NCI-H1930 (cell line): ENCODE measurements around the gene PLA2G4F.
"Not testable (repeated sequence)": the region's sequence is repeated elsewhere in the genome, so short reads cannot be mapped to it uniquely, and the experiment has no call there.

Source experiments
- DNase-seq, 2 experiments: peaks; one replicate each; lab custom pipeline; 2025; lab: John Stamatoyannopoulos, UW

The PLA2G4F gene

DNA sequence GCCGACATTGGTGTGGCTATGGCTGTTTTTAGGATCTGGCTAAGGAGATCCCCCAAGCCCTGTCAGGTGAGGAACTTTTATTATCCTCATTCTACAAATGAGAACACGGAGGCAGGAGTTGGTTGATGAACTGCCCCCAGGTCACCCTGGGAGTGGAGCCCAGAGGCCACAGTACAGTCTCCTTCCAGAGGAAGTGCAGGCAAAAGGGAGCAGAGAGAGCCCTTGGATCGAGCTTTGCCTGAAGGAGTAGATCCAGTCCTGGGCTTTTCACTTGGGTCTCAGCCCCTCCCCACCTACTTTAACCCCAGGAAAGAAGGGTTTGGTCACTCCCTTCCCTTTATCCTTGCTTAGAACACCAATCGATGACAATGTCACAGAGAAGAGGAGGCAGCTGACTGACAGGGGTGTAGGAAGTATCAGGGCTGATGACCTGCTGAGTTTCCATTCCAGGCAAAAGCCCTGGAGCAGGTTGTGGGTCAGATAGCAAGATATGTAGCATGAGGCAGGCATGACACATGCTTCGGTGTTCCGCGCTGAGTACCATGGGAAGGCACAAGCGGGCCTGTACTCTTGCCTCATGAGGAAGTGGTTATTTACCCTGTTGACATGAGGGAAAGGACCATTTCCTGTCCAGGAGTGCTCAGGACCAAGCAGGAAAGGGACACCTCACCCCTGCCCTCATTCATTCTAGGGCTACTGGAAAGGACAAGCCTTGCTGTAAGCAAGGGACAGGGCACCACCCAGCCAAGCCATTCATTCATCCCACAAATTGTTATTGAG, 56.2 kb downstream of the PLA2G4F start:
- no peak for DNase-seq

DNA sequence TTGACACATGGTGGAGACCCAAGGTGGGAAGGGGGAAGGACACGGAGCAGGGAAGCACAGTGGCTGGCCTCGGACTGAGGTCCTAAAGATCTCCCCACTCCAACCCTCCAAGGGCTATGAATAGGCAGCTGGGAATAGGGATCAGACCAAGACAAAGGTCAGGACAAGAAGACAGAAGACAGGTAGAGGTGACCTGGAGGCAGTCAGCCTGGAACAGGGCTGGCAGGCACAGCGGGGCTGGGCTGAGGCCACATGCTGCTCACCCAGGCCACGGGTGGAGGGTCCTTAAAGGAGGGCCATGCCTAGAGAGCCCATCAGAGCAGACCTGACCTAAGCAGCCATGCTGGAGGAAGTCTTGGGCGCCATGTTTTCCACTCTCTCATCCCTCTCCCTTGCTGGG, 59.4 kb downstream of the PLA2G4F start:
- DNase-seq = no peak

- DNase-seq = no peak
These were observed 61.9 kb downstream of the PLA2G4F start, which contains the start of gene PLA2G4D for GRCh38 chr15:42094512-42094963. Gene PLA2G4D, minus strand, starts transcription at chr15:42094562. Its CDS starts 103 bp downstream, at chr15:42094459.

- no peak for DNase-seq
These were observed 62.5 kb downstream of the PLA2G4F start for GRCh38 chr15:42093966-42094365.

DNA sequence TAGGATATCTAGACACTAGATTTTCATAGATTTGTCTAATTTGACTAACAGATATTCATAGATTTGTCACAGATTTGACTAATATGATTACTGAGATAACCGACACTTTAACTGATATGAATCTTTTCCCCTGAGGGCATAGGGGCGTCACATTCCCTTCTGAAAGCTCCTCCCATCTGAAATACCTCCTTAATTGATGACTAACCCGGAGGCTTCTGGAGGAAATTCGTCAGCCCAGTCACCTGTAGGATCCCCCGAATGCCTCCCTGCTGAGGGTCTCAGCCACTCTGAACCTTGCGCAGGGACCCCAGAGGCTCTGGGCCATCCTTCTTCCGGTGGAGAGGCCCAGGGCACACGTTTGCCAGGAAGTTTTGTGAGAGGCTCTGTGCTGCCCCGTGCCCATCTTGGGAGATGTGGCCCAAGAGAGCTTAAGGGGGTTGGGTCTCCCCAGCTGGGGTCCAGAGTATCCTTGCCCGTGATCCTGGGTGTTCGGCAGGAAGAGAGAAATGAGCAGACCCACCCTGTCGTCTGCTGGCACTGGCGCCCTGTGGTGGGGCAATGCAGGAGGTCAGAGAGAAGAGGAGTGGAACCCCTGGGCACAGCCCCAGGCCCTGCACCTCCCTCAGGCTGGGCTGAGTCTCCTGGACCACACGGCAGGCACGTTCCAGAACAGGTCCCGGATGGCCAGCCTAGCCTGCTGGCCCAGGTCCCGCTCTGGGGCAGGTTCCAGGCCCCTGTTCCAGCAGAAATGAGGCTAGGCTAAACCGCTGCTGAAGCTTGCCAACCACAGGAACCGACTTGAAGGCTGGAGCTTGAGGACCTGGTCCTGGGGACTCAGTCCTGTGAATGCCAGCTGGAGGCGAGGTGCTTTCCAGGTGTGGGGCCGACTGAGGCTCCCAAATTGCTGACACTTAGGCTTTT, 63.8 kb downstream of the PLA2G4F start:
- DNase-seq = no peak

- DNase-seq = not testable (repeated sequence)
These were observed 64.6 kb downstream of the PLA2G4F start for GRCh38 chr15:42091753-42092397.

DNA sequence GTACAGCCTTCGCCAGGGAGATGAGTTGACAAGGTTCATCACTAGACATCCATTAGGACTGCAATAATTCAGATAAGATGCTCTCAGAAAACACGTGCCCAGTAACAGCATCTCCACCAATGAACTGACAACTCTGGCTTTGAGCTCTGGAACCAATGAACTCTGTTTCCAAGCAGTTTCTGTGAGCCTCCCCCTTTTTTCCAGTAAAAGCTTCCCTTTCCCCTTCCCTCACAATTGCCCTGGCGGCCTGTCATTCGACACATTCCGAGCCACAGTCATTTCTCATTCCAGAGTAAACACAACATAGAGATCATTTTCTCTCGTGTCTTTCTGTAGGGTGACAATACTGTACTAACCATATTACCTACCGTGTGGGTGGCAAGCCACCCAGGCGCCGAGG, 65.7 kb downstream of the PLA2G4F start:
- no peak for DNase-seq

DNA sequence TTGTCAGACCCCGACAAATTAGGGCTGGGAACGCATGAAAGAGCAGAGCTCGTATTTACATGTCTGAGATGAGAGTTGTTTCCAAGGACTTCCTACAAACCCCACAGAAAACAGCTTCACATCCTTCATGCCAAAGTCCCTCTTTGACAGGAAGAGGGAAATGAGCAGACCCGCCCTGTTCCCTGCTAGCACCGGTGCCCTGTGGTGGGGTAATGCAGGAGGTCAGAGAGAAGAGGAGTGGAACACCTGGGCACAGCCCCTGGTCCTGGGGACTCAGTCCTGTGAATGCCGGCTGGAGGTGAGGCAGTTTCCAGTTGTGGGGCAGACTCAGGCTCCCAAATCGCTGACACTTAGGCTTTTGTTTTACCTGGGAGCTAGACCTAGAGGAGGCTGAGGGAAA, 66.1 kb downstream of the PLA2G4F start:
- no peak for DNase-seq

DNA sequence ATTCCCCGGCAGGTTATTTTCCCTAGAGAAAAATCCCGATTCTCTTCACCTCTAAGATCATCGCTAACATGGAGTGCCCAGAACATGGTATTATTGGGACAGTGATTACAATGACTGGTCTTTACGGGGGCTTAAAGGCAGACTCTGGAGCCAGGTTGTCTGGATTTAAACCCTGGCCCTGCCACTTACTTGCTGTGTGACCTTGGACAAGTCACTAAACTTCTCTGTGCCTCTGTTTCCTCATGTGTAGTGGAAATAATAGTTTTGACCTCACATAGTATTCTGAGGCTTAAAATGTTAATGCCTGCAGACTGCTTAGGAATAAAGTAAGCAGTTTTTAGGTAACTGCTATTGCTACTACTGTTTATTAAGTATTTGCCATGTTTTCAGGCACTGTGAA, 66.5 kb downstream of the PLA2G4F start:
- DNase-seq = no peak
